ENCODE results near the gene TMEM201.

- TF ChIP-seq FOXJ3 (CRISPR knock-in tag; IDR thresholded peaks at IDR 0.05) (no peak), CTCF (IDR thresholded peaks at IDR 0.05) (no peak), NRF1 (IDR thresholded peaks at IDR 0.05; ENCODE audit: low read depth, low read length) (no peak), FOSL2 (IDR thresholded peaks at IDR 0.05; ENCODE audit: borderline replicate concordance, low read depth) (no peak), MEF2A (IDR thresholded peaks at IDR 0.05; ENCODE audit: borderline replicate concordance, low read depth) (no peak), GATA2 (CRISPR knock-in tag; IDR thresholded peaks at IDR 0.05) (no peak), TAF1 (IDR thresholded peaks at IDR 0.05; ENCODE audit: borderline replicate concordance, low read depth, low read length) (no peak), MAX (IDR thresholded peaks at IDR 0.05; ENCODE audit: low read depth) (no peak), SIN3A (IDR thresholded peaks at IDR 0.05; ENCODE audit: borderline replicate concordance, low read depth, low read length) (no peak), EZH2phosphoT487 (IDR thresholded peaks at IDR 0.05; ENCODE audit: borderline replicate concordance, low read depth) (no peak), RXRA (IDR thresholded peaks at IDR 0.05; ENCODE audit: borderline replicate concordance, low read depth) (no peak), EP300 (IDR thresholded peaks at IDR 0.05; ENCODE audit: borderline replicate concordance in 1 of 2, low read depth in 1 of 2, low read length in 1 of 2) (no peak), PBX3 (IDR thresholded peaks at IDR 0.05) (no peak)
Observed at GRCh38 chr1:9652379-9653209, 63.9 kb downstream of the TMEM201 start.

All from SK-N-SH (cell line).